Stimulated activated CD4-positive, alpha-beta T cell treated with anti-CD3 and anti-CD28 coated beads, Interleukin-4, amount 100 ng/mL, for 48 hours (primary cell): Measurements from ENCODE around the gene TMEM213.
A peak's percentile ranks its signal among the peaks of the same experiment; 100 is the strongest.

Experiments used
- DNase-seq, 2 donors: peaks; one replicate each; pipeline ENCODE4 v3.0.0-alpha.2; 2020; ENCODE audit warnings: low read depth in 2 of 2

Gene TMEM213, protein sequence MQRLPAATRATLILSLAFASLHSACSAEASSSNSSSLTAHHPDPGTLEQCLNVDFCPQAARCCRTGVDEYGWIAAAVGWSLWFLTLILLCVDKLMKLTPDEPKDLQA

DNA sequence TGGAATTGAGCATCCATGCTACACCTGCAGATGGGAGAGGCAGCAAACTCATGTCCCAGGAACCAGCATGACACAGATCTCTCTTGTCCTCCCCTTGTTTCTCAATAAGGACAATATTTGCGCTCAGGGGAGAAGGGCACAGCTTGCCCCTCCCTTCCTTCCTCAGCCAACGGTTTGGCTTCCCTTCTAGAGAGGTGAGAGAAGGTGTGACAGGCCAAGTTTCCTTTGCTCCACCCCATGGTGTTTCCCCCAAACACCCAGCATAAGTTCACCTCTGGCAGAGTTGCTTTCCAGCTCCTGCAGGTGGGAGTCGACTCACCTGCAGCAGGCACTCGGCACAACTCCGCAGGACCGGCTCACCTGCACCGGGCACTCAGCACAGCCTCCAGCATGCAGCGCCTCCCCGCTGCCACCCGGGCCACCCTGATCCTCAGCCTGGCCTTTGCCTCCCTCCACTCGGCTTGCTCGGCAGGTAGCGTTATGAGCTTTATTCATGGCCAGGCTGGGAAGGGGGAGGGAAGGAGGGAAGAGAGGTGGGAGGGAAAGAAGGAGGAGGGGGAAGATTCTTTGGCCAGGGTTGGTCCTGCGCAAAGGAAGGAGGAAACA, at the start of gene TMEM213, which contains the start of gene ATP6V0A4:
TSS of gene TMEM213 (plus strand) at position 280 of the 606 bp plus-strand sequence. CDS start at position 391, 111 bp downstream.
TSS of gene ATP6V0A4 (minus strand) at position 482 of the 606 bp plus-strand sequence. CDS start 26,949 bp downstream, outside the sequence.
- DNase-seq: no peak

DNA sequence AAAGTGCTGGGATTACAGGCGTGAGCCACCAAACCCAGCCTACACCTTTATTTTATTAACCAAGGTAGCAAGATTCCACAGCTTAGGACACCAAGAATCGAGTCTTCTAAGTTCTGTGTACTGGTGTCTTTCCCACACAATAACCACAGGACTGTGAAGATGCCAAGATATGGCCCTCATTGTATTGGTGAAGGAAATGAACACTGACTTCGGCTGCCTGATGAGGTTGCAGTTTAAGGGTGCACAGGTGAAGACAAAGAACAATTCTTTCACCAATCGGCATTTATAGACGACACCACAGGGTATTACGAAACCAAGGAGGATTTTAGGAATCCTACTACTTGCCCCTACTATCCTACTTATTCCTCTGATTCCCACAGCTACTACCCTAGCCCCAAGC, 49.1 kb upstream of the TMEM213 start:
- no peak for DNase-seq

DNA sequence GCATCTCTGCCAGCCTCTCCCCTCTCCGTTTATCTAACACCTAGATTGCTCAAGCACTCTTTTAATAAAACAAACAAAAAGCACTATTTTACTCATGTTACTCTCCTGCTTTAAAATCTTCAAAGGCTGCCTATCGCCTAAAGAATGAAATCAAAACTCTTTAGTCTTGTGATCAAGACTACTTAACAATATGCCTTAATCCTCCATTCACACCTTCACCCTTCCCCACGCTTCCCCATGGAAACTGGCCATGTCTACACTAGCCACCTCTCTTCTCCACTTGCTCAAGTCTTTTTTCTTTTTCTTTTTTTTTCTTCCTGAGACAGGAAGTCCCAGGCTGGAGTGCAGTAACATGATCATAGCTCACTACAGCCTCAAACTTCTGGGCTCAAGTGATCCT, 47.8 kb upstream of the TMEM213 start:
- DNase-seq: no peak

DNA sequence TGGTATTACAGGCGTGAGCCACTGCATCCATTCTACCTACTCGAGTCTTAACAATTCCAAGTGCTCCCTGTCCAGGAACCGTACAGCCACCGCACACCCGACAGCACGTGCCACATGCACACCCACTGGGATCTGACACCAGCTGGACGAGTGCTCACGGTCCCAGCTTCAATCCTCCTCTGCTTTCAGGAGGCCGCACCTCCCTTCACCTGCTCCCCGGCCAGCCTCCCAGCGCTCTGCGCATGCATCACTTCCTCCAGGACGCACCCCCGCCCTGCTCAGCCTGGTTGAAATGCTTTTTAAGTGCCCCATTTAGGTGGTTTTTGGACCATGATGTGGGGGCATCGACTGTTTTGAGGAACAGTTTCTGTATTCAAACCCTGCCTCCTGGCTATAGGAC, 47.3 kb upstream of the TMEM213 start:
- DNase-seq: no peak

DNA sequence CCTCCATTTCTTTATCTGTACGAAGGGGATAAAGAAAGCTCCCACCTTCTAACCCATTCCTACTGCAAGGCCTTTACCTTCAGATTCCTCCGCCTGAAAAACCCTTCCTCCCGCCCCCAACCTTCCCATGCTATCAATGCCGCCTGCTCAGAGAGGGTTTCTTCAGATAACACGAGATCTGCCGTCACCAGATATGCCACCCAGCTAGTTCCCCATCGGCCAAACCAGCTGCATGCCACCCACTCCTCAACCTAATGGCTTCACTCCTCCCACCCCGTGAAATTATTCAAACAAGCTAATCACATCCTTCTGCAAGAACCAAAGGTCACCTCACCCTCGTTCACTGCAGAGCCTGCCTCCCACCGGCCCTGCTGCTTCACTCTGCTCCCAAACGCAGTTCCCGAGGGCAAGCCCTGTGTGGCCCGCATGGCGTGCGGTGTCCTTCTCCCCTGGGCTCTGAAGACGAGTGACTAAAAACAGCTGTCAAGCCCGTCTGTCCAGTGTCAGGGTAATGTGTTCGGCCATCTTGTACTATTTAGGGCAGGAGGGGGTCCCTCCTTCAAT, 46.8 kb upstream of the TMEM213 start:
- no peak for DNase-seq

DNA sequence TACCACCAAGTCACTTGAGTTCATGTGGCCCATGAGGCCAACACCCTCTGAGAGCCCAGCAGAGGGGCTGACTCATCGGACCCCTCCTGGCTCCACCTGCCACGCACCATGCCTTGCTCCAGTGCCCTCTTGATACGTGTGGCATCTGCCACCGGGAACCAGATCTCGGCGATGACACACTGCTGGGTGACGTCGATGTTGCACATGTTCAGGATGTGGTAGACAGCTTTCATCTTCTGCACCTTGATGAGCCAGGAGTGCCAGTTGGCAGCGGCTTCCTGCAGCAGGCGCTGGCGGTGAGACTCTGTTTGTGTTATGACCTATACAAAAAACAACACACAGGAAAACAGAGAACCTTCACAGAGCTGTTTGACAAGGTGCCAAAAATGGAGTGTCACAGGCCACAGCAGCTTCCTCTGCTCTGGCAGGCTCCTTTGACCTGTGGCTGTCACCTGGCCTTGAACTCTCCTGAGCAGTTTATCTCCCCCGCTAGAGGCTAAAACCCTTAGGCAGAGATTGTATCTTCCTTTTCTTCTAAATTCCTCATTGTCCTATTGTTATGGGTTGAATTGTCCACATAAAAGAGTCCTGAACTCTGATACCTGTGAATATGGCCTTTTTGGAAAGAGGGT, 45.2 kb upstream of the TMEM213 start:
- peak; percentile 71 to 77 for DNase-seq

DNA sequence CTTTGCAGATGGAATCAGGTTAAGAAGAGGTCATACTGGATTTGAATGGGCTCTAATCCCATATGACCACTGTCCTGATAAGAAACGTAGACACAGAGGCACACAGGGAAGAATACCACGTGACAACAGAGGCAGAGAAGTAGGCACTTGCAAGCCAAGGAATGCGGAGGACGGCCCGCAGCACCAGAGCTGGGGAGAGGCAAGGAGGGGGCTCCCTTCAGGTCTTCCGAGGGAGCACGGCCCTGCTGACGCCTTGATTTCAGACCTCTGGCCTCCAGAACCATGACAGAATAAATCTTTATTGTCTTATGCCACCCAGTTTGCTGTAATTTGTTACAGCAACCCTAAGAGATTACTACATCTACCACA, 44.7 kb upstream of the TMEM213 start:
- DNase-seq: no peak

DNA sequence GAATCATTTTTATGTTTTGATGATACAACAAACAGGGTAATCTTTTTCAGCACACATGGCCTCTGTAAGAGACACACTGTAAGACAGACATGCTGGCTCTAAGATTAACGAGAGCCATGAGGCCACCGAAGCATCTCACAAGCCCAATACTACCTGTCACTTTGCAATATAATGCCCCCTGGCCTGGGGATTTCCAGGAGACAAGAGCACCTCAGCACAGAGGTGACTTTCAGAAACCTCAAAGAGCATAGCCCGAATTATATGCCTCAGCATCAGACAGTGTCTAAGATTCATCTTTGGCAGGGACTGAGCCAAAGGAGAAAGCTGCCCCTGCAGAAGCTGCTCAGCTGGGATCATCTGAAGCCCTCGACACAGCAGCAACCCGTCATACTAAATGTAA, 44.2 kb upstream of the TMEM213 start:
- DNase-seq: no peak

DNA sequence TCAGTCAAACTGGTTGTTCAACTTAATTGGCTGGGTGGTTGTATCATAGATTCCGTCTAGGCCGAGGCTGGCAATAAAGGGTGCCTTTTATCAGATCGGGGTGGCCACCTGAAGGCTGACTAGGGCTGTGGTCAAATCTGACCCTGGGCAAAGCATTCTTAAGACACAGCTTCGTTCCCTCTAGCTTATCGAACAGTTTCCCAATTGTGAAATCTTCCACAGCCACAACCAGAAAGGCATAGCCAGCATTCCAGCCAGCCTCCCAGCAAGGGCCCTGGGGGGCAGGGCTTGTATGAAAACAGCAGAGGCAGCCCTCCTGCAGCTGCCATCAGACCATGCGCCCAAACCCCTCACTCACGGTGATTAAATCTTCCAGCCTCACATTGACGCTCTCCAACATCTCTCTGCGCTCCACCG, 42.5 kb upstream of the TMEM213 start:
- DNase-seq: no peak

DNA sequence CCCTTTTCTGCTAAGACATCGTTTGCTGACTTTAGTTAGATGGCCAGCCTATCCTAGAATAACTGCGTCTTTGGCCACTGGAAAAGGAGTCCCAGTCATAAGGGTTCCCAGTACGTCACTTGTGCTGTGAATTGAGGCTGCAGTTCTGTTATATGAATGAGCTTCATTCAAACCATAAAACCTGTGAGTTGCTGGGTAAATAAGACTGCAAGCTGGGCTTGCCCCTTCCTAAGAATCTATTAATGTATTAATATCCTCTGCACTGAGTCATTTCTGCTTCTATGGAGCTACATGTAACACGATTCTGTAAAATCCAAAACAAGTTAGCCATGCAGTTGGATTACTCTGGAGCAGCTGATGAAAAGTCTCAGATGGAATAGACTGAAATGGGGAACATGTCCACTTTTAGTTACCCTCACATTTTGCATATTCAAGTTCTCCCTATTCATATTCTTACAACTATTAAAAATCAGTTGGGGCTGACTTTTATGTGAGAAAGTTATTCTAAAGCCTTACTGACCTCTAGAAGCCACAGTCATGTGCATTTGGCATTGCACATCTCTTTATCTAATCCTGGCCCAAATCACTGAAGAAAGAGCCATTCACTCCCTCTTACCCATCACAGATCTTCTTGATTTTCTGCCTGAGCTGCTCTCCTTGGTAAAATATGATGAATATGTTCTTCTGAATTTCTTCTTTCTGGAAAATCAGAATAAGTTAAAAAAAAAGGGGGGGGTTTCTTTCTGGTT, 41.8 kb upstream of the TMEM213 start:
- no peak for DNase-seq

DNA sequence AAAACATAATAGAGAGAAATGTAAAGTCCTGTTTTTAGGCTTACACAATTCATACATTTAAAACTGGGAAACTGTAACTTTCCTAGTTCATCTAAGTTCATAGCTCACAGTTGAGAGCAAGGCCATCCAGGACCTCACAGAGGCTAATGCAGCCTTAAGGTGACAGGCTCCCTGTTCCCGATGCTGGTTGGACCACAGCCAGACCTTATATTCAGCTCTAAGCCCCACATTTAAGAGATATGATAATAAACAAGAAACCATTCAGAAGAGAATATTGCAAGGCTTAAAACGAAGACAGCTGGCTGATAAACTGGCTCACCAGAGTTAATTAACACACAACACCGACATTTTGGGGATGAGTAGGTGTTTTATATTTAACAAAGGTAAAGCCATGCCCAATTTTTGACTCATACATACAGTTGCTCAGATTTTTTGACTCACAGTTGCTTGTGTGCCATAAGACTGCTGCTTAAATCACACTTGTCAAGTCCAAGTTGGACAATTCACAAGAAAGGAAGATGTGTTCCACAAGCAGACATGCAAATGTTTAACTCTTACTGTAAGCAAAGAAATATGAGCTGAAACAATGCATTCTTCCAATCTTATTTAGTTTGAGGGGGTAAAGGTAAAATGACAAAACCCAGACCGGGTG, 41.1 kb upstream of the TMEM213 start:
- DNase-seq: no peak

DNA sequence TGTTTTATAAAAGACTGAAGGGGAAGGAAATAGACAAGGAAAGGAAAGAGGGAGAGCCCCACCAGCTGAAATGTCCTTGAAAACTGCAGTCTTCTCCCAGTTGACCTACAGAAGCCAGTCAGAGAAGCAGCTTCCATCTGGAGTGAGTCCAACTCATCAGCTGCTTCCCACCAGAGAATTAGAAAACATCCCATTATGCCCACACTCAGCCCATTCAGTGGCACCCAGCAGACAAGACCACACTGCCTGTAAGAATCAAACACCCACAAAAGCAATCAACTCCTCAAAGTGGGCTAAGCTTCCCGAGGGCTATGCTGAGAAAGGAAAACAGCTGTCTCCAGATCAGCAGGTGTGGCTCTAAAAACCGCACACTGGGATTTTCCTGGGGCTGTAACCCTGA, 29.6 kb upstream of the TMEM213 start:
- DNase-seq: no peak

DNA sequence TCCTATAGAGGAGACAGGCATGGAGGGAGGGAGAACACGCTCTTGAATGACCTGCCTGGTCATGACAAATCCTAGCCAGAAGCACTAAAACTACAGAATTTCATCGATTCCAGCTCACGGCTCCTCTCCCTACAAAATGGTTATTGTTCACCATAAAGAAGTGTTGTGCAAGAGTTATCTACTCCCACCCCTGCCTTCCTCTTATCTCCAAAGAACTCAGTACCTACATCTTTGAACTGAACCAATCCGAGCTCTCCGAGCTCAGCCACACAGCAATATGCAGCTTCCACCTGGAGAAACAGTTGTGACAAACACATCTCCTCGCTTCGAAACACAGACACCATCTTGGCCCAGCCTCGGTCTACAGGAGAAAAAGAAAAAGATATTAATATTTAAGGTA, 26.9 kb upstream of the TMEM213 start:
- no peak for DNase-seq

DNA sequence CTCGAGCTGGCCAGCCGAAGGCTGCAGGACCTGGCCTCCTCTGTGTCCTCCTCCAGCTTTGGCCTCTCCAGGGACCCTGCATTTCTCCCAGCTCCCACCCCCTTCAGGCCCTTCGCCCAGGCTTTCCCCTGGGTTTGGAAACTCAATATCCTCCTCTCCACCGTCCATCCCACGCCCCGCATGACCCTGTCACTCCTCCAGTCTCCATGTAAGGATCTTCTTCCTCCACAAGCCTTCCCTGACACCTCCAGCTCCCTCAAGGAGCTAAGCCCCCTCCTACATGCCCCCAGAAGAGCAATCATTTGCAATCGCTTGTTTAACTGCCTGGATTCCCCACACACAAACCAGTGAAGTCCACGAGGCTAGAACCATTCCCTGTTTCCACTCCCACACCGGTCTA, 24.6 kb upstream of the TMEM213 start:
- DNase-seq: no peak

DNA sequence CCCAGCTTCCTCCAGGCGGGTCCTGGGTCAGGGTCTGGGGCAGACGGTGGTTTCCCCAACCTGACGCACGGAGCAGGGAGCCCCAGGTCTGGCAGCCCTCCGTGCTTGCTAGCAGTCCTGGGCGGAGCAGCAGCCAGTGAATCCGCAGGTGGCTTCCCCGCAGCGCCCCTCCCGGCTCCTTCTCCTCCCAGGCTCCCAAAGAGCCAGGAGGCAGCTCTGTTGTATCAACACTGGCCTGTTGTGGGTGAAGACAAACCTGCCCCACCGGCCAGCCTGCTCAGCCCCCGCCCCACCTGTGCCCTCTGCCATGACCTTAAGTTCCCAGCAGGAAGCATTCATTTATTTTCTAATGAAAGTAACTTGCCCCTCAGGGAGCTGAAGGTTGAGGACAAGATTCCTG, 24.0 kb upstream of the TMEM213 start:
- DNase-seq: no peak

DNA sequence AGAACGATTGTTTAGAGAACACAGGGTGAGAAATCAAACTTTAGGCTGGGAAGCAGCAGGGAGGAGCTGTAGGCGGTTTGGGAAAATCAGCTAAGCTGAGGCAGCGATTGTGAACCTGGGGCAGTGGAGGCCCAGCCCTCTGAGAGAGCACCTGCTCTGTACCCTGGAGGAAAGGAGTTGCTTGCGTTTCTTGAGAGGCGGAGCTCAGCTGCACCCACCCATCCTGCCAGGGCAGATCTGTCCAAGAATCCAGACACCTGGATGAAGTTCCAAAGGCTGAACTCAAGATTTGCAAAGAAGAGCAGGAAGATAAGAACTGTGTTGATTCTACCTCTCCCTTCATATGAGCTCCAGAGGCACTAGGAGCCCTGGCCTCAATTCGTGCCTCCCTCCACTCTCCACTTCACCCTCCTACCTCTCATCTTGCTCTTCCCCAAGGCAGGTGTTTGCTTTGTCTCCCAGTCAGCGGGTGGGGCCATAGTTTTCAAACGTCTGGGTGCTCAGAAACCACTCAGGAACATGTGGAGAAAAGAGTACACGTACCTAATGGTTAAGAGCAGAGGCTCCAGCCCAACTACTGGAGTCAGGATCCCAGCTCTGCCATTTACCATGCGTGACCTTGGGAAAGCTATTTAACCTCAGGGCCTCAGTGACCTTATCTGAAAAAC, 21.5 kb upstream of the TMEM213 start:
- no peak for DNase-seq

DNA sequence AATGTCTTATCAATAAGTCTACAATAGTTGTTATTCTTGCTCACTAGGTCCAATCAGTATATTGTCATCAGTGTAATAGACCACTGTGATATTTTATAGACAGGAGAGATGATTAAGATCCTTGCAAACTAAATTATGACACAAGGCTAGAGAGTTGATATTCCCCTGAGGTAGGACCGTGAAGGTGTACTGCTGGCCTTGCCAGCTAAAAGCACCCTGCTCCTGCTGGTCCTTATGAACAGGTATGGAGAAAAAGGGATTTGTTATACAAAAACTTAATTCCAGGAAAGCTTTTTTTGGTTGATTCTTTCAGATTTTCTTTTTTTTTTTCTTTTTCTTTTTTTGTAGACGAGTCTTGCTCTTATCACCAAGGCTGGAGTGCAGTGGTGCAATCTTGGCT, 16.8 kb upstream of the TMEM213 start:
- DNase-seq: no peak

DNA sequence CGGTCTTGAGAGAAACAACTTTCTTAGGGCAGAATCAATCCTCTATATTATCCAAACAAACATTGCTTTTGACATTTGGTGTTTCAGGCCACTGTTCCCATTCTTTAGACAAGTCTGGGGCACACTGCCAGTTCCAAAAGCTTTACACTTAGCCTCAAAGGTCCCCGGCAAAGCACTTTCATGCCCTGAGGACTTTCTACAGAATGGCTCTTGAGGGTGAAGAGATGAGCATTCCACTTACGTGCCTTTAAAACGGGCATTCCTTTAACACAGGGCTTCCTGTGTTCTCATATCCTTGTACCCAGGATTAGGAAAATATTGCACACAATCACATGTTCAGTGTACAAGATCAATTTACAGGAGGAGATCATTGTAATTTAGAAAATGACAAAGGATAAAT, 13.1 kb upstream of the TMEM213 start:
- DNase-seq: no peak

DNA sequence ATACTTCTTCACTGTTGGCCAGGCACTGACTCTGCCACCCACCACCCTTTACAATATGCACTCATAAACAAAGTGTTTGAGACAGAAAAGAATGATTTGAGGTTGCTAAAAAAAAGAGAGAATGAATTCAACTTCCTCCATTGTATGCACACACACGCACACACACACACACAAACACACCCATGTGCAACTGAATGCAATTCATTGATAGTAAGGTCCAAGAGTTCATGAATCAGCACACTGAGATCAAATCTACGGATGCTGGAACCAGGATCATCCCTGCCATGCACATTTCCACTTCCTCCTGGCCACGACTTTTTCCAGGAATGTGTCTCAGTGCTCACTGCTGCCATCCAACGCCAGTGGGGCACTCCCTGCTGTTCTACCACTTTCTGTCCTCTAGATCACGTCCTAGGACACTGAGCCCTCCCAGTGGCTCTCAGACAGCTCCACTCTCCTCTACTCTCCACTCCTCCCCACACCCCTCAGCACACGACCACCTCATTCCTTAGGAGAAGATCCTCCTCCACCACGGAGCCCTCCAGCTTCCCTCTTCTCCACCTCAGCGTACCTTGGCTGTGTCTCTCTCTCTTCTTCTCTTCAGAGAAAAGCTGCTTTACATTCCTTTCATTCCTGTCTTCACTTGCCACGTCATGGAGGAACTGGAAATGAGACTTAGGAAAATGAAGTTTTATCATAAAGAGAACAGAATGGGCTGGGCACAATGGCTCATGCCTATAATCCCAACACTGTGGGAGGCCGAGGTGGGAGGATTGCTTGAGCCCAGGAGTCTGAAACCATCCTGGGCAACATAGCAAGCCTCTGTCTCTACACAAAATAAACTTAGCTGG, 12.0 kb upstream of the TMEM213 start:
- DNase-seq: no peak

DNA sequence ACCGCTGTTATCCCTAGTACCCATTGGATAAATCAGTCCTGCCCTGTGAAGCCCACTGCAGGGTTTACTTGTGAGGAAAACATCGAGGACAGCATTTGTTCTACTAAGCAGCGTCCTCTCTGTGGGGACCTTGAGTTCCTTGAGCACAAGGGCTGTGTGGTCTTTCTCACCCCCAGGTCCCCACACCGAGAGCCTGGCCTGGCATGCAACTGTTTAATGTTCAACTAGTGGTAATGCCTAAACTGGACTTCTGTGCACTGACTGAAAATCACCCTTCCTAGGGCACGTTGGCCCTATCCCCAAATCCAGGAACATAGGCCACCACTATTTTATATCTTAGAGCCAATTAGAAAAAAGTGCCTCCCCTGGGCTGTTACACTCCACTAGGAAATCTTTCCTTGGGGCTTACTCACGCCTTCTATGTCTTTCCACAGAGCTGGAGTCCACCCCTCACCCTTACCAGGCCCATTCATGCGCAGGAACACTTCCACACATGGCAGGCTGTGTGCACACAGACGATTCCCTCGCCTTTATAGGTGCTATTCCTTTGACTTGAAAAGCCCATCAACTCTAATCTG, 1.7 kb upstream of the TMEM213 start:
- DNase-seq: no peak
